SU-DHL-6 (cell line): Measurements from ENCODE around the gene OR6F1.

Experiments
- EZH2phosphoT487 ChIP-seq: fragments of 200-600 bp; sonication (generic), shearing (Covaris generic); conservative IDR thresholded peaks from 2 replicates; pipeline ENCODE4 v1.6.1; 2018; ENCODE audit warnings: mild to moderate bottlenecking, antibody characterized with exemption, low read length, moderate library complexity, mixed read lengths
- TF ChIP-seq, protein P1 (sequence below): fragments of 200-600 bp; sonication (generic); IDR thresholded peaks from one replicate; pipeline ENCODE4 v1.5.1; 2017; ENCODE audit warnings: antibody characterized with exemption, mild to moderate bottlenecking, low read length, moderate library complexity; ENCODE audit not compliant: insufficient read depth, poor library complexity, severe bottlenecking

DNA sequence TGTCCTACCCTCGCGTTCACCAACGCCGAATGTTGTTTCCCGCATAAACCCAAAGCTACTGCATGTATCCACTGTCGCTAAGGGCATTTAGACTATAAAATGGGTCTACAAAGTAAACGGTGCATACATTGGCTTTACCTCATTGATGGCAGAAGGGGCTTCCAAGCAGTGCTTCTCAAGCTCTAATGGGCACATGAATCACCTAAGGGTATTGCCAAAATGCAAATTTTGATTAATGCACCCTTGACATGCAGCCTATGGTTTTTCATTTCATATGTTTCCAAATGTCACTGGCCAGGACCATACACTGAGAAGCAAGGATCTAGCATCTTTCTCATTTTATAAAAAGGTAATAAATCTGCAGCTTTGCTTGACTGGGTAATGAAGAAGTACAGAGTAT is 2.7 kb downstream of the OR6F1 start:
- TF ChIP-seq, protein P1, sequence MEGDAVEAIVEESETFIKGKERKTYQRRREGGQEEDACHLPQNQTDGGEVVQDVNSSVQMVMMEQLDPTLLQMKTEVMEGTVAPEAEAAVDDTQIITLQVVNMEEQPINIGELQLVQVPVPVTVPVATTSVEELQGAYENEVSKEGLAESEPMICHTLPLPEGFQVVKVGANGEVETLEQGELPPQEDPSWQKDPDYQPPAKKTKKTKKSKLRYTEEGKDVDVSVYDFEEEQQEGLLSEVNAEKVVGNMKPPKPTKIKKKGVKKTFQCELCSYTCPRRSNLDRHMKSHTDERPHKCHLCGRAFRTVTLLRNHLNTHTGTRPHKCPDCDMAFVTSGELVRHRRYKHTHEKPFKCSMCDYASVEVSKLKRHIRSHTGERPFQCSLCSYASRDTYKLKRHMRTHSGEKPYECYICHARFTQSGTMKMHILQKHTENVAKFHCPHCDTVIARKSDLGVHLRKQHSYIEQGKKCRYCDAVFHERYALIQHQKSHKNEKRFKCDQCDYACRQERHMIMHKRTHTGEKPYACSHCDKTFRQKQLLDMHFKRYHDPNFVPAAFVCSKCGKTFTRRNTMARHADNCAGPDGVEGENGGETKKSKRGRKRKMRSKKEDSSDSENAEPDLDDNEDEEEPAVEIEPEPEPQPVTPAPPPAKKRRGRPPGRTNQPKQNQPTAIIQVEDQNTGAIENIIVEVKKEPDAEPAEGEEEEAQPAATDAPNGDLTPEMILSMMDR: no peak
- no peak for TF ChIP-seq EZH2phosphoT487
